Endothelial cell of umbilical vein (primary cell): Measurements from ENCODE around the gene CLIC5.

Source experiments
- CTCF ChIP-seq, 2 donors: IDR thresholded peaks; 1 replicate in 1 of 2; 2 replicates in 1 of 2; pipeline ENCODE4 v1.5.1; 2011; ENCODE audit warnings: low read length in 2 of 2, mild to moderate bottlenecking in 2 of 2, moderate library complexity in 2 of 2, control low read depth in 1 of 2, inconsistent platforms in 1 of 2, low read depth in 1 of 2; ENCODE audit not compliant: insufficient read depth in 1 of 2; ENCODE audit errors: extremely low read depth in 1 of 2
- EZH2 ChIP-seq: IDR thresholded peaks from 2 replicates; pipeline ENCODE4 v1.6.1; 2012; ENCODE audit warnings: borderline replicate concordance, low read depth, mild to moderate bottlenecking, moderate library complexity, low read length, inconsistent platforms; ENCODE audit not compliant: severe bottlenecking
- FOS ChIP-seq: IDR thresholded peaks from 2 replicates; pipeline ENCODE4 v1.6.1; 2011; ENCODE audit warnings: mild to moderate bottlenecking, low read length, moderate library complexity, borderline replicate concordance; ENCODE audit not compliant: insufficient read depth
- GATA2 ChIP-seq: IDR thresholded peaks from 2 replicates; pipeline ENCODE4 v1.7.0; 2011; ENCODE audit warnings: low read depth, mild to moderate bottlenecking, moderate library complexity, mixed read lengths, low read length; ENCODE audit not compliant: insufficient read length, insufficient read depth
- JUN ChIP-seq: IDR thresholded peaks from 2 replicates; pipeline ENCODE4 v1.6.1; 2011; ENCODE audit warnings: borderline replicate concordance, low read depth; ENCODE audit not compliant: insufficient read length, insufficient read depth
- MAX ChIP-seq: IDR thresholded peaks from 2 replicates; pipeline ENCODE4 v1.6.1; 2011; ENCODE audit not compliant: insufficient read depth, insufficient read length
- MYC ChIP-seq: IDR thresholded peaks from one replicate; pipeline ENCODE4 v1.6.1; 2011; ENCODE audit warnings: mild to moderate bottlenecking, low read depth, low read length
- POLR2A ChIP-seq: IDR thresholded peaks from 2 replicates; pipeline ENCODE4 v1.6.1; 2012; ENCODE audit warnings: low read depth, mild to moderate bottlenecking, control low read depth, low read length
- POLR2AphosphoS5 ChIP-seq: IDR thresholded peaks from 2 replicates; pipeline ENCODE4 v1.6.1; 2012; ENCODE audit warnings: low read depth, mild to moderate bottlenecking, control low read depth, low read length, moderate library complexity; ENCODE audit not compliant: insufficient read depth

- TF ChIP-seq CTCF (IDR thresholded peaks at IDR 0.05; ENCODE audit: extremely low read depth in 1 of 2, insufficient read depth in 1 of 2, low read depth in 1 of 2, low read length in 2 of 2): no peak
- no peak for TF ChIP-seq POLR2A
- no peak for TF ChIP-seq JUN
- no peak for TF ChIP-seq POLR2AphosphoS5
- TF ChIP-seq MAX: no peak
- TF ChIP-seq EZH2: no peak
- no peak for TF ChIP-seq MYC
- no peak for TF ChIP-seq GATA2
- no peak for TF ChIP-seq FOS
Observed at GRCh38 chr6:45838451-45838850, 177.2 kb downstream of the CLIC5 start.
